Fibroblast of villous mesenchyme (primary cell): Measurements from ENCODE around the gene TLE3. TPM values are rescaled to one million over a fixed set of nuclear protein-coding genes. Genes with fewer than 3 reads are reported as not detected.
"Not testable (repeated sequence)": the region's sequence is repeated elsewhere in the genome, so short reads cannot be mapped to it uniquely, and the experiment has no call there.

Source experiments
- DNase-seq: peaks from one replicate; pipeline ENCODE4 v3.0.0-alpha.2; 2010; ENCODE audit warnings: low read depth
- H3K4me3 ChIP-seq: 2 replicates; pipeline ENCODE4 v1.5.1; 2011; ENCODE audit warnings: low read depth, mild to moderate bottlenecking, low read length
- total RNA-seq: library from RNA; depleted of rRNA; stranded (reverse); fragments of >200 nt; gene quantifications from 2 replicates; pipeline ENCODE4 v1.2.3, GENCODE V29; 2012
- TF ChIP-seq, protein P1 (sequence below): IDR thresholded peaks from 2 replicates; pipeline ENCODE4 v1.5.1; 2012; ENCODE audit warnings: low read depth, mild to moderate bottlenecking, low read length; ENCODE audit not compliant: insufficient read depth

The TLE3 gene
- total RNA-seq, 1 donor: 13.0 TPM

DNA sequence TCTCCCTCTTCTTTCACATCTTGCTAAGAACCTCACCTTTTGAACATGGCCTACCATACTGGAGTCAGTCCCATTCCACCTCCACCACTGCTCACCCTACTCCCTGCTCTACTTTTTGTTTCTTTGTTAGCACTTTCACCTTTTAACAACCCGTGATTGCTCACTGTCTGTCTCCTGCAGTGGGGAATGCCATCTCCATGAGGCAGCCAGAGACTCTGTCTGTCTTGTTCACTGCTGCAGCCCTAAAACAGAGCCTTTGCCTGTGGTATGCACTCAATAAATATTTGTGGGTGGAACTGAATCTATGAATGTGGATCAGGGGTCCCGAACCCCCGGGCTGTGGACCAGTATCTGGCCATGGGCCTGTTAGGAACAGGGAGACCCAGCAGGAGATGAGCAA is 16.5 kb upstream of the TLE3 start:
- no peak overlapping the region for H3K4me3 ChIP-seq
- peak; percentile 3 for DNase-seq
- TF ChIP-seq, protein P1, sequence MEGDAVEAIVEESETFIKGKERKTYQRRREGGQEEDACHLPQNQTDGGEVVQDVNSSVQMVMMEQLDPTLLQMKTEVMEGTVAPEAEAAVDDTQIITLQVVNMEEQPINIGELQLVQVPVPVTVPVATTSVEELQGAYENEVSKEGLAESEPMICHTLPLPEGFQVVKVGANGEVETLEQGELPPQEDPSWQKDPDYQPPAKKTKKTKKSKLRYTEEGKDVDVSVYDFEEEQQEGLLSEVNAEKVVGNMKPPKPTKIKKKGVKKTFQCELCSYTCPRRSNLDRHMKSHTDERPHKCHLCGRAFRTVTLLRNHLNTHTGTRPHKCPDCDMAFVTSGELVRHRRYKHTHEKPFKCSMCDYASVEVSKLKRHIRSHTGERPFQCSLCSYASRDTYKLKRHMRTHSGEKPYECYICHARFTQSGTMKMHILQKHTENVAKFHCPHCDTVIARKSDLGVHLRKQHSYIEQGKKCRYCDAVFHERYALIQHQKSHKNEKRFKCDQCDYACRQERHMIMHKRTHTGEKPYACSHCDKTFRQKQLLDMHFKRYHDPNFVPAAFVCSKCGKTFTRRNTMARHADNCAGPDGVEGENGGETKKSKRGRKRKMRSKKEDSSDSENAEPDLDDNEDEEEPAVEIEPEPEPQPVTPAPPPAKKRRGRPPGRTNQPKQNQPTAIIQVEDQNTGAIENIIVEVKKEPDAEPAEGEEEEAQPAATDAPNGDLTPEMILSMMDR: no peak

DNA sequence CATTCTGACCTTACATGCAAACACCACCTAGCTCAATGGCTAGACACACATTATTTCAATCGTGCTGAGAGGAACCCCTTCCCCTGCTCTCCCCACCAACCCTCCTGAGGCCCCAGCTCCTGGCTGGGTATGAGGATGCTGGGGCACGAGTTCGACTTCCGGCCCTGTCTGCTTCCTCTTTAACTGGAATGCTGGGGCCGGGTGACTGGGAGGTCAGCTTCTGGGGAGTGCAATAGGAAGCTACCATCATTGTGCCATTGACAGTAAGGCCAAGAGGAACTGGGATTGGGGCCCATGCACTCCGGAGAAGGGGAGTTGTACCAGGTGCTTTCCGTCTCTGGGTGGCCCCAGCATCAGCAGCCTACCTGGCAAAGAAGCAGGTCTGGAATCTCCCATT is 15.6 kb upstream of the TLE3 start:
- DNase-seq: no peak
- H3K4me3 ChIP-seq: no peak overlapping the region
- TF ChIP-seq, protein P1: no peak

DNA sequence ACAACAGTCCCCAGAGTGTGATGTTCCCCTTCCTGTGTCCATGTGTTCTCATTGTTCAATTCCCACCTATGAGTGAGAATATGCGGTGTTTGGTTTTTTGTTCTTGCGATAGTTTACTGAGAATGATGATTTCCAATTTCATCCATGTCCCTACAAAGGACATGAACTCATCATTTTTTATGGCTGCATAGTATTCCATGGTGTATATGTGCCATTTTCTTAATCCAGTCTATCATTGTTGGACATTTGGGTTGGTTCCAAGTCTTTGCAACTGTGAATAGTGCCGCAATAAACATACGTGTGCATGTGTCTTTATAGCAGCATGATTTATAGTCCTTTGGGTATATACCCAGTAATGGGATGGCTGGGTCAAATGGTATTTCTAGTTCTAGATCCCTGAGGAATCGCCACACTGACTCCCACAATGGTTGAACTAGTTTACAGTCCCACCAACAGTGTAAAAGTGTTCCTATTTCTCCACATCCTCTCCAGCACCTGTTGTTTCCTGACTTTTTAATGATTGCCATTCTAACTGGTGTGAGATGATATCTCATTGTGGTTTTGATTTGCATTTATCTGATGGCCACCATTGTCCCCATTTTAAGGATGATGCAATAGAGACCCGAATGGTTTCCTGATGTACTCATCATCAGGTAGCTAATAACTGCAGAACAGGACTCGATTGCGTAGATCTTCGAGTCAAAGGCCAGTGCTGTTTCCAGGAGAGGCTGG is 15.0 kb upstream of the TLE3 start:
- H3K4me3 ChIP-seq, DNase-seq: not testable (repeated sequence)

DNA sequence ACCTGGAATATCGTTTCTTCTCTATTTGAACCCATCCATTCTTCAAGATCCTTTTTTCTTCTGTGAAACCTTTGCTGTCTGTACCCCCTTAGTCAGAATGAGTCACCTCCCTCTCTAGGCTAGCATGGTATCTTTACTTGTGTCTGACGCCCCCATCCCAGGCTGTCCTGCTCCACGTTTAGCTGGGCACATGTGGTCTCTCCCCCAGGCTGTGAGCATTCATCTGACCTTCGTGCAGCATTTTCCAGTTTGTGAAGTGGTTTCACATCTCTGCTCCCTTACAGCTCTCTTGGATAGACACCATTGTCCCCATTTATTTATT is 14.3 kb upstream of the TLE3 start:
- H3K4me3 ChIP-seq: peak overlapping the region; percentile 24
- peak; percentile 21 for DNase-seq
- TF ChIP-seq, protein P1: no peak

DNA sequence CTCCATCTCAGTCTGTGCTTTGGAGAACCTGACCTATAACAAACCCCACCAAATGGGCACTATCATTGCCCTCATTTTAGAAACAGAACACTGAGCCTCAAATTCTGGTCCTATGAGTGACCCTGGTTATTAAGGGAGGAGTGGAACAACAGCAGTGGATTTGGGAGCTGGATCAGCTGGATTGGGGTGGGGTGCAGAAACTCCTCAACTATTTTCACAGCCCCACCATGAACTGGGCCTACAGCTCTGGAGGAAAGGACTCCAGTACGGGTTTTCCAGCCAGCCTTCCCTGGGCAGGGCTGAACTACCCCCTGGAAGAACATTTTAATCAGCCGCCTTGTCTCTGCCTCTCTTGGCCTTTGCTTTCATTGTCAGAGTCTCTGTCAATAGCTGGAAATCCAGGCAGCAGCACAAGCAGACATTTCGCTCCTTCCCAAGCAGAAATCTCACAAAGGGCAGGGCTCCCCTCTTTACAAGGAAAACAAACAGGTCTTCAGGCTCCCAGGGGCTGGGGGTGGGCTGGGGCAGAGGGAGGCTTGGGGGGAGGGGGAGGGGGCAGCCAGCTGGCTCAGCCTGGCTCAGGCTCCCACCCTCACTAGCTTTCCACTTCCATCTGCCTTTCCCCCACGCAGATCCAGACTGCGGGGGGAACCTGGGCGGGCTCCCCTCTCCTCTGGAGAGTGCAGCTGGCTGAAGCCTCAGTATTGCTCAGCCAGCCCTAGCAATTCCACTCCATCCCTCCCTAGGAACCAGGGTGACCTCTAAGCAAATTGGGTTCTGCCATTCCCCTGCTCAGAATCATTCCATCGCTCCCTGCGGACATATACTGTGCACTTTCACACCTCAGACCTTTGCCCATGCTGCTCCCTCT is 13.7 kb upstream of the TLE3 start:
- peak; percentile 93 for DNase-seq
- TF ChIP-seq, protein P1: no peak
- peak overlapping the region; percentile 24 for H3K4me3 ChIP-seq

DNA sequence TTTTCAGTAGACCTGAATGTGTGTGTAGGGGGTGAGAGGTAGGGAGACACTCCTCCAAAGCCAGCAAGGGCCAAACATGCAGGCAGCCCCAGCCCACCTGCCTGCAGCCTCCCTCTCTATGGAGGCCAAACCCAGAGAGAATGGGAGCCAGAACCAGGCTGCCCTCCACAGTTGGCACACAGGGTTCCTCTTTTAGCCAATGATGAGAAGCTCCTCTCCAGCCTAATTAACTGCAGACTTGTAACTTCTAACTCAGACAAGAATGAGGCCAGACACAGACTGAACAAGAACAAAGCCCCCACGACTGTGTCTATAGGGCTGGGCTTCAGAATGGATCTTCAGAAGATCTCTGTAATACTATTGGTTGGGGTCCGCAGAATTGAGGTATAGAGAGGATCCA is 12.3 kb upstream of the TLE3 start:
- TF ChIP-seq, protein P1: no peak
- H3K4me3 ChIP-seq: no peak overlapping the region
- DNase-seq: no peak

DNA sequence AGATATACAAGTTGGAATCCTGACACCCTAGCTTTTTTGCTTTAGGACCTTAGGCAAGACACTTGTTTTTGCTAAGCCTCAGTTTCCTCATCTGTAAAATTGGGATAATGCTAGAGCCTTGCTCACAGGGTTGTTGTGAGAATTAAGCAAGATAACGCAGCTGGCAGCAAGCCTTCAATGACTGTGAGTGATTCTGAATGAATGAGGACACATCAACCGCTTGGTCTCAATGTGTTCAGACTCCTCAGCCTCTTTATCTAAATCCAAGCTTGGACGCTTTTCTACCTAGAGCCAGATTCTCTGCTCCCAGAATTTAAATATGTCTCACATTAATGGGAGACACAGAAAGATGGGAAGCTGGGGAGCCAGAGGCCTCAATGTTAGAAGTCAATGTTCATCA is 11.8 kb upstream of the TLE3 start:
- TF ChIP-seq, protein P1: no peak
- no peak overlapping the region for H3K4me3 ChIP-seq
- no peak for DNase-seq
